ENCODE data around the gene LDHAL6B.

GRCh38 chr15:59197454-59197853, 9.2 kb upstream of the LDHAL6B start:
- TF ChIP-seq CTCF (IDR thresholded peaks at IDR 0.05) (no peak), POLR2AphosphoS5 (IDR thresholded peaks at IDR 0.05) (no peak)
